GM18951 (cell line): Measurements from ENCODE around the gene OR51B2.
"Not testable (repeated sequence)": the region's sequence is repeated elsewhere in the genome, so short reads cannot be mapped to it uniquely, and the experiment has no call there.

Source experiments
- POLR2A ChIP-seq: IDR thresholded peaks from 4 replicates; pipeline ENCODE4 v1.6.1; 2011; ENCODE audit warnings: mild to moderate bottlenecking; ENCODE audit not compliant: insufficient read length, insufficient read depth; ENCODE audit errors: extremely low read depth
- in situ Hi-C: fragments of 300-500 bp; cut with MboI; formaldehyde crosslinking; loops from one replicate; pipeline ENCODE4 v1.12.0; 2022; ENCODE audit warnings: low sequenced_read_pairs, mixed read lengths, inconsistent platforms; ENCODE audit not compliant: unreplicated experiment

OR51B2 gene

GRCh38 chr11:5324197-5324596 lies at the start of gene OR51B2:
OR51B2 (minus strand) TSS chr11:5324297; CDS start chr11:5324297, 0 bp downstream.
- TF ChIP-seq POLR2A: no peak
- in situ Hi-C loops: no loop called here

GRCh38 chr11:5369789-5370188 lies 45.7 kb upstream of the OR51B2 start:
- in situ Hi-C loops: loop anchor here (10.0 kb wide), 1 partner anchor 165 kb away; the partner anchor contains the start of gene OR51V1

GRCh38 chr11:5368502-5369043 lies 44.5 kb upstream of the OR51B2 start:
- TF ChIP-seq POLR2A: no peak
- in situ Hi-C loops: loop anchor here (10.0 kb wide), 1 partner anchor 164 kb away; the partner anchor contains the start of gene OR51V1

More at GRCh38 chr11:5369789-5370188, 45.7 kb upstream of the OR51B2 start:
- TF ChIP-seq POLR2A: no peak

GRCh38 chr11:5367448-5368074 lies 43.5 kb upstream of the OR51B2 start:
- in situ Hi-C loops: loop anchor here (10.0 kb wide), 1 partner anchor 163 kb away; the partner anchor contains the start of gene OR51V1
- no peak for TF ChIP-seq POLR2A

- in situ Hi-C loops: loop anchor here (10.0 kb wide), 1 partner anchor 162 kb away; the partner anchor contains the start of gene OR51V1
- TF ChIP-seq POLR2A: no peak
These were observed 42.8 kb upstream of the OR51B2 start for GRCh38 chr11:5366856-5367255.

GRCh38 chr11:5366365-5366764 lies 42.3 kb upstream of the OR51B2 start:
- in situ Hi-C loops: loop anchor here (10.0 kb wide), 1 partner anchor 162 kb away; the partner anchor contains the start of gene OR51V1

GRCh38 chr11:5364214-5364613 lies 40.1 kb upstream of the OR51B2 start:
- in situ Hi-C loops: loop anchor here (10.0 kb wide), 1 partner anchor 159 kb away; the partner anchor contains the start of gene OR51V1
- TF ChIP-seq POLR2A: no peak

GRCh38 chr11:5363679-5364078 lies 39.6 kb upstream of the OR51B2 start:
- in situ Hi-C loops: loop anchor here (10.0 kb wide), 1 partner anchor 159 kb away; the partner anchor contains the start of gene OR51V1
- TF ChIP-seq POLR2A: no peak

GRCh38 chr11:5362017-5362625 lies 38.0 kb upstream of the OR51B2 start:
- in situ Hi-C loops: loop anchor here (10.0 kb wide), 1 partner anchor 157 kb away; the partner anchor contains the start of gene OR51V1
- no peak for TF ChIP-seq POLR2A

- in situ Hi-C loops: not testable (repeated sequence)
These were observed 31.9 kb upstream of the OR51B2 start for GRCh38 chr11:5356031-5356430.

GRCh38 chr11:5351208-5351607 lies 27.1 kb upstream of the OR51B2 start, which contains the start of gene OR51B6:
OR51B6 (plus strand) TSS chr11:5351508; CDS start chr11:5351508, 0 bp downstream.
- TF ChIP-seq POLR2A: no peak
- in situ Hi-C loops: no loop called here

GRCh38 chr11:5349550-5349949 lies 25.5 kb upstream of the OR51B2 start:
- in situ Hi-C loops: no loop called here
- TF ChIP-seq POLR2A: no peak

GRCh38 chr11:5348551-5349194 lies 24.6 kb upstream of the OR51B2 start:
- no peak for TF ChIP-seq POLR2A
- in situ Hi-C loops: no loop called here
